Neural crest cell (in vitro differentiated cells): ENCODE data around the gene BSN. TPM values are rescaled to one million over a fixed set of nuclear protein-coding genes. Genes with fewer than 3 reads are reported as not detected.
A peak's percentile ranks its signal among the peaks of the same experiment; 100 is the strongest.

Source experiments
- DNase-seq: peaks from one replicate; pipeline ENCODE4 v3.0.0; 2021; ENCODE audit warnings: low read depth, mixed read lengths, low spot score
- H3K27ac Mint-ChIP-seq: one replicate; pipeline ENCODE4 v1.8.0; 2021; ENCODE audit warnings: mild to moderate bottlenecking, mixed read lengths; ENCODE audit not compliant: unreplicated experiment
- H3K27me3 Mint-ChIP-seq: 2 replicates; pipeline ENCODE4 v1.8.0; 2021; ENCODE audit warnings: low read depth, mild to moderate bottlenecking, mixed read lengths
- H3K36me3 Mint-ChIP-seq: 2 replicates; pipeline ENCODE4 v1.8.0; 2021; ENCODE audit warnings: low read depth, mild to moderate bottlenecking, mixed read lengths
- H3K4me1 Mint-ChIP-seq: 2 replicates; pipeline ENCODE4 v1.8.0; 2021; ENCODE audit warnings: mixed read lengths
- H3K4me3 Mint-ChIP-seq: one replicate; pipeline ENCODE4 v1.8.0; 2021; ENCODE audit warnings: mild to moderate bottlenecking, mixed read lengths
- H3K9me3 Mint-ChIP-seq: 2 replicates; pipeline ENCODE4 v1.8.0; 2021; ENCODE audit warnings: mixed read lengths
- CTCF ChIP-seq: fragments of 200-600 bp; sonication (generic); conservative IDR thresholded peaks from 2 replicates; pipeline ENCODE4 v1.5.0; 2021; ENCODE audit warnings: antibody characterized with exemption, mild to moderate bottlenecking
- total RNA-seq: library from RNA; stranded (reverse); gene quantifications from 2 replicates; pipeline ENCODE4 v1.2.1, GENCODE V29; 2021

The BSN gene
- total RNA-seq, 1 donor from 2014 or later: 6.5 TPM

GRCh38 chr3:49700014-49700413 lies 145.7 kb downstream of the BSN start:
- no peaks in the 10 kb centered on the region for H3K9me3 Mint-ChIP-seq
- H3K27ac Mint-ChIP-seq: no peak overlapping the region
- no peaks in the 10 kb centered on the region for H3K27me3 Mint-ChIP-seq

DNA sequence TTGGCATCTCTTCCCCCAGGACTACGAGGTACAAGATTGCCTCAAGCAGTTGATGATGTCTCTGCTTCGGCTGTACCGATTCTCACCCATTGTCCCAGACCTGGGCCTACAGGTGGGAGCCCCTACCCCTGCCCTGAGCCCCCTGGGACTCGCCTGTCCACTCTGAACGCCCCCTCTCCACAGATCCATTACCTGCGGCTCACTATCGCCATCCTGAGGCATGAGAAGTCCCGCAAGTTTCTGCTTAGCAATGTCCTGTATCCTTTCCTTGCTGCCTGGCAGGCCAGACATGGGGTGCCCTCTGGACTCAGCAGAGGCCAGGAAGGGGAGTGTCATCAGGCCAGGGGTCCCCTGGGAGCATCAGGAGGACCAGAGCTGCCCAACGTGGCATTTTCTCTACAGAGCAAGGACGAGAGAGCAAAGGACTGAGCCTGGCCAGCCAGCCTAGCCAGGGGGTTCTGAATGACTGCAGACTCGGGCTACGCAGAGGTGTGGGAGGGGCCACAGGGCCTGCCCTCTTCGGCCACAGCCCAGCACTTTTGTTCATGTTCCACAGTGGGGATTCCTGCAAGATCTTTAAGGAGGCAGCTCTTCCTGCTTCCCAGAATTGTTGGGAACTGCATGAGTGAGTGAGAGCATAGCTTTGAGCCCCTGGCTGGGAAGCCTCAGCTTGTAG lies 146.3 kb downstream of the BSN start:
- Mint-ChIP-seq H3K4me1 (no peaks in the 10 kb centered on the region), H3K36me3 (no peaks in the 10 kb centered on the region), H3K27me3 (no peaks in the 10 kb centered on the region), H3K27ac (no peak overlapping the region), H3K9me3 (no peaks in the 10 kb centered on the region), H3K4me3 (no peak overlapping the region)
- no peak for TF ChIP-seq CTCF
- no peak for DNase-seq

More at GRCh38 chr3:49700014-49700413, 145.7 kb downstream of the BSN start:
- Mint-ChIP-seq H3K36me3 (no peaks in the 10 kb centered on the region), H3K4me3 (no peak overlapping the region), H3K4me1 (no peaks in the 10 kb centered on the region)
- no peak for DNase-seq
- no peak for TF ChIP-seq CTCF

GRCh38 chr3:49701388-49702077 lies 147.3 kb downstream of the BSN start:
- no peak for DNase-seq
- H3K36me3 Mint-ChIP-seq: no peaks in the 10 kb centered on the region
- no peaks in the 10 kb centered on the region for H3K27me3 Mint-ChIP-seq
- TF ChIP-seq CTCF: peak; percentile 44
- no peaks in the 10 kb centered on the region for H3K4me1 Mint-ChIP-seq
- no peak overlapping the region for H3K4me3 Mint-ChIP-seq
- no peaks in the 10 kb centered on the region for H3K9me3 Mint-ChIP-seq
- H3K27ac Mint-ChIP-seq: no peak overlapping the region

DNA sequence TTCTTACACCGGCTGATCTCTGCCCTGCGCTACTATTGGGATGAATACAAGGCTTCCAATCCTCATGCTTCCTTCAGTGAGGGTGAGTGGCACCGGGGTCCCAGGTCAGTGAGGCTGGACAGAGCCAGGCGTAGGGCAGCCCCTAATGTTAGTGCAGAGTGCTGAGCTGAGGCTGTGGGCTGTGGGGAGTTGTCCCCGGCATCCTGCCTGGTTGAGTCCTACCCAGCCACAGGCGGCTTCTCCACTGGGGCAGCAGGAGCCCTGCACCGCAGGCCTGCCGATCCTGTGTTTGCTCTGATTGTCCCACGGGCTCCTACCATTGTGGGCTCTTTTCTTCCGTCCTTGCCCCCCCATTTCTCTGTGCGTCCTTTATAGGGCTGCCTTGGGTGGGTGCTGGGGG lies 148.4 kb downstream of the BSN start:
- DNase-seq: no peak
- H3K27ac Mint-ChIP-seq: no peak overlapping the region

GRCh38 chr3:49703443-49703927 lies 149.2 kb downstream of the BSN start:
- Mint-ChIP-seq H3K4me1 (no peaks in the 10 kb centered on the region), H3K27me3 (no peaks in the 10 kb centered on the region), H3K4me3 (peak overlapping the region; percentile 61), H3K27ac (no peak overlapping the region), H3K36me3 (no peaks in the 10 kb centered on the region), H3K9me3 (no peaks in the 10 kb centered on the region)
- DNase-seq: peak; percentile 61
- TF ChIP-seq CTCF: peak; percentile 87

More for the DNA sequence above, 148.4 kb downstream of the BSN start:
- Mint-ChIP-seq H3K4me1 (no peaks in the 10 kb centered on the region), H3K9me3 (no peaks in the 10 kb centered on the region), H3K4me3 (no peak overlapping the region), H3K36me3 (no peaks in the 10 kb centered on the region), H3K27me3 (no peaks in the 10 kb centered on the region)
- TF ChIP-seq CTCF: no peak
